HEK293 (cell line): Measurements from ENCODE around the gene LYL1.

Source experiments
- AEBP2 ChIP-seq: fragments of 450-650 bp; formaldehyde crosslinking; IDR thresholded peaks from 2 replicates; pipeline ENCODE4 v1.5.1; 2016; ENCODE audit warnings: missing biosample characterization, missing genetic modification characterization, borderline replicate concordance
- FEZF1 ChIP-seq: fragments of 450-650 bp; formaldehyde crosslinking; IDR thresholded peaks from 2 replicates; pipeline ENCODE4 v1.5.1; 2016; ENCODE audit warnings: missing biosample characterization, missing genetic modification characterization
- GLIS1 ChIP-seq: fragments of 450-650 bp; formaldehyde crosslinking; IDR thresholded peaks from 2 replicates; pipeline ENCODE4 v1.5.1; 2016; ENCODE audit warnings: missing biosample characterization, missing genetic modification characterization
- KLF1 ChIP-seq: fragments of 450-650 bp; formaldehyde crosslinking; IDR thresholded peaks from 2 replicates; pipeline ENCODE4 v1.5.1; 2016; ENCODE audit warnings: missing biosample characterization, missing genetic modification characterization
- KLF17 ChIP-seq: fragments of 450-650 bp; formaldehyde crosslinking; IDR thresholded peaks from 2 replicates; pipeline ENCODE4 v1.5.1; 2016; ENCODE audit warnings: missing biosample characterization, missing genetic modification characterization
- ZBTB1 ChIP-seq: fragments of 450-650 bp; formaldehyde crosslinking; IDR thresholded peaks from 2 replicates; pipeline ENCODE4 v1.5.1; 2016; ENCODE audit warnings: missing biosample characterization, missing genetic modification characterization
- ZBTB17 ChIP-seq: fragments of 450-650 bp; formaldehyde crosslinking; IDR thresholded peaks from 2 replicates; pipeline ENCODE4 v1.5.1; 2016; ENCODE audit warnings: missing biosample characterization, missing genetic modification characterization
- ZBTB48 ChIP-seq: fragments of 450-650 bp; formaldehyde crosslinking; IDR thresholded peaks from 2 replicates; pipeline ENCODE4 v1.5.1; 2016; ENCODE audit warnings: missing biosample characterization, missing genetic modification characterization
- ZFP69B ChIP-seq: fragments of 450-650 bp; formaldehyde crosslinking; IDR thresholded peaks from 2 replicates; pipeline ENCODE4 v1.5.1; 2016; ENCODE audit warnings: missing biosample characterization, missing genetic modification characterization
- ZIC2 ChIP-seq: fragments of 450-650 bp; formaldehyde crosslinking; IDR thresholded peaks from 2 replicates; pipeline ENCODE4 v1.5.1; 2016; ENCODE audit warnings: missing biosample characterization, missing genetic modification characterization
- ZNF132 ChIP-seq: fragments of 450-650 bp; formaldehyde crosslinking; IDR thresholded peaks from 2 replicates; pipeline ENCODE4 v1.5.1; 2017; ENCODE audit warnings: missing biosample characterization, missing genetic modification characterization, borderline replicate concordance
- ZNF155 ChIP-seq: fragments of 450-650 bp; formaldehyde crosslinking; IDR thresholded peaks from 2 replicates; pipeline ENCODE4 v1.5.1; 2016; ENCODE audit warnings: missing biosample characterization, missing genetic modification characterization
- ZNF202 ChIP-seq: fragments of 450-650 bp; formaldehyde crosslinking; IDR thresholded peaks from 2 replicates; pipeline ENCODE4 v1.5.1; 2016; ENCODE audit warnings: missing biosample characterization, missing genetic modification characterization, borderline replicate concordance
- ZNF211 ChIP-seq: fragments of 450-650 bp; formaldehyde crosslinking; IDR thresholded peaks from 2 replicates; pipeline ENCODE4 v1.5.1; 2016; ENCODE audit warnings: low read depth, missing biosample characterization, missing genetic modification characterization
- ZNF280C ChIP-seq: fragments of 450-650 bp; formaldehyde crosslinking; IDR thresholded peaks from 2 replicates; pipeline ENCODE4 v1.5.1; 2016; ENCODE audit warnings: missing biosample characterization, missing genetic modification characterization
- ZNF324 ChIP-seq: fragments of 450-650 bp; formaldehyde crosslinking; IDR thresholded peaks from 2 replicates; pipeline ENCODE4 v1.5.1; 2016; ENCODE audit warnings: missing biosample characterization, missing genetic modification characterization
- ZNF341 ChIP-seq: fragments of 450-650 bp; formaldehyde crosslinking; IDR thresholded peaks from 2 replicates; pipeline ENCODE4; 2016; ENCODE audit warnings: low read depth, missing biosample characterization, missing genetic modification characterization
- ZNF366 ChIP-seq: fragments of 450-650 bp; formaldehyde crosslinking; conservative IDR thresholded peaks from 2 replicates; pipeline ENCODE4 v1.5.1; 2016; ENCODE audit warnings: missing biosample characterization, missing genetic modification characterization
- ZNF513 ChIP-seq: fragments of 450-650 bp; IDR thresholded peaks from 2 replicates; pipeline ENCODE4 v1.5.1; 2018; ENCODE audit warnings: missing biosample characterization, missing genetic modification characterization
- ZNF623 ChIP-seq: fragments of 450-650 bp; formaldehyde crosslinking; IDR thresholded peaks from 2 replicates; pipeline ENCODE4 v1.5.1; 2016; ENCODE audit warnings: missing biosample characterization, missing genetic modification characterization
- ZNF624 ChIP-seq: fragments of 450-650 bp; formaldehyde crosslinking; IDR thresholded peaks from 2 replicates; pipeline ENCODE4 v1.5.1; 2017; ENCODE audit warnings: missing biosample characterization, missing genetic modification characterization
- ZNF626 ChIP-seq: fragments of 450-650 bp; sonication (Bioruptor Pico); formaldehyde crosslinking; IDR thresholded peaks from 2 replicates; pipeline ENCODE4 v1.5.1; 2018; ENCODE audit warnings: missing biosample characterization, missing genetic modification characterization, inconsistent platforms
- ZNF658 ChIP-seq: fragments of 450-650 bp; formaldehyde crosslinking; IDR thresholded peaks from 2 replicates; pipeline ENCODE4; 2016; ENCODE audit warnings: missing biosample characterization, missing genetic modification characterization
- ZNF701 ChIP-seq: fragments of 450-650 bp; formaldehyde crosslinking; IDR thresholded peaks from 2 replicates; pipeline ENCODE4 v1.5.1; 2016; ENCODE audit warnings: missing biosample characterization, missing genetic modification characterization
- ZNF777 ChIP-seq: fragments of 450-650 bp; formaldehyde crosslinking; IDR thresholded peaks from 2 replicates; pipeline ENCODE4 v1.5.1; 2017; ENCODE audit warnings: missing biosample characterization, missing genetic modification characterization, borderline replicate concordance
- ZSCAN18 ChIP-seq: fragments of 450-650 bp; formaldehyde crosslinking; IDR thresholded peaks from 2 replicates; pipeline ENCODE4 v1.5.1; 2016; ENCODE audit warnings: missing biosample characterization, missing genetic modification characterization

The LYL1 gene

GRCh38 chr19:13094771-13095392 lies 7.8 kb downstream of the LYL1 start (continued):
- no peak for TF ChIP-seq ZNF211 (tag by site-specific recombination)
- peak; percentile 14; the same call in 1 of the 2 replicates for TF ChIP-seq ZIC2 (tag by site-specific recombination)
- TF ChIP-seq ZNF623 (tag by site-specific recombination), result no peak
- TF ChIP-seq ZFP69B, result no peak
- TF ChIP-seq ZNF626 (tag by site-specific recombination), result no peak
- peak; percentile 57; the same call in 1 of the 2 replicates for TF ChIP-seq KLF1 (tag by site-specific recombination)
- TF ChIP-seq ZBTB48, result 0 out of 2 replicates have a peak, but pooled peaks have one; percentile 18
- no peak for TF ChIP-seq ZNF624 (tag by site-specific recombination)
- TF ChIP-seq ZNF280C (tag by site-specific recombination), result no peak
- TF ChIP-seq ZNF513 (tag by site-specific recombination), result no peak
- TF ChIP-seq ZSCAN18 (tag by site-specific recombination), result no peak
- no peak for TF ChIP-seq ZNF777 (tag by site-specific recombination)
- TF ChIP-seq AEBP2 (tag by site-specific recombination), result no peak
- TF ChIP-seq ZNF658 (tag by site-specific recombination), result no peak
- no peak for TF ChIP-seq ZNF202 (tag by site-specific recombination)
- no peak for TF ChIP-seq ZBTB17 (tag by site-specific recombination)
- no peak for TF ChIP-seq ZNF324
- no peak for TF ChIP-seq ZBTB1 (tag by site-specific recombination)
- TF ChIP-seq ZNF155, result no peak
- no peak for TF ChIP-seq KLF17 (tag by site-specific recombination)
- TF ChIP-seq ZNF701 (tag by site-specific recombination), result no peak
- TF ChIP-seq FEZF1 (tag by site-specific recombination), result no peak
- no peak for TF ChIP-seq ZNF132
- TF ChIP-seq ZNF366 (tag by site-specific recombination), result no peak
- 0 out of 2 replicates have a peak, but pooled peaks have one; percentile 16 for TF ChIP-seq ZNF341
- TF ChIP-seq GLIS1 (tag by site-specific recombination), result no peak
